Liver (tissue), 2 donors: ENCODE results near the gene NPTX2.

Experiments used
- CTCF ChIP-seq: fragments of 150-350 bp; IDR thresholded peaks from 2 replicates; pipeline ENCODE4 v1.5.1; 2017; ENCODE audit warnings: improper control_type of control experiment, low read depth, low read length; ENCODE audit not compliant: missing input control
- MAX ChIP-seq: IDR thresholded peaks from 2 replicates; pipeline ENCODE4 v1.6.1; 2016; ENCODE audit warnings: antibody characterized with exemption
- donor health status: healthy.

GRCh38 chr7:98603399-98603788, 13.7 kb upstream of the NPTX2 start:
- TF ChIP-seq MAX = no peak
- no peak for TF ChIP-seq CTCF
